Measurements from ENCODE around the gene SKAP2.

- no peak for TF ChIP-seq TEAD4 (IDR thresholded peaks at IDR 0.05)
- TF ChIP-seq REST (IDR thresholded peaks at IDR 0.05; ENCODE audit: low read depth): no peak
- TF ChIP-seq TAF1 (IDR thresholded peaks at IDR 0.05; ENCODE audit: low read depth): no peak
- TF ChIP-seq RAD21 (IDR thresholded peaks at IDR 0.05; ENCODE audit: low read depth): no peak
- no peak for TF ChIP-seq EP300 (IDR thresholded peaks at IDR 0.05; ENCODE audit: borderline replicate concordance)
- TF ChIP-seq CREB1 (IDR thresholded peaks at IDR 0.05; ENCODE audit: low read depth): no peak
- no peak for TF ChIP-seq YY1 (IDR thresholded peaks at IDR 0.05; ENCODE audit: low read depth)
- TF ChIP-seq NFIC (IDR thresholded peaks at IDR 0.05): no peak
- TF ChIP-seq TCF12 (IDR thresholded peaks at IDR 0.05; ENCODE audit: low read depth): no peak
- TF ChIP-seq MAX (IDR thresholded peaks at IDR 0.05): no peak
- no peak for TF ChIP-seq CEBPB (IDR thresholded peaks at IDR 0.05)
- TF ChIP-seq FOXM1 (IDR thresholded peaks at IDR 0.05; ENCODE audit: borderline replicate concordance, low read depth): no peak
- no peak for TF ChIP-seq EGR1 (IDR thresholded peaks at IDR 0.05)
- no peak for TF ChIP-seq USF1 (IDR thresholded peaks at IDR 0.05)
These were observed 195.6 kb downstream of the SKAP2 start for GRCh38 chr7:26668821-26669220.
